Measurements from ENCODE around the gene SLC5A8.
"Not testable (repeated sequence)": the region's sequence is repeated elsewhere in the genome, so short reads cannot be mapped to it uniquely, and the experiment has no call there.

Gene SLC5A8

DNA sequence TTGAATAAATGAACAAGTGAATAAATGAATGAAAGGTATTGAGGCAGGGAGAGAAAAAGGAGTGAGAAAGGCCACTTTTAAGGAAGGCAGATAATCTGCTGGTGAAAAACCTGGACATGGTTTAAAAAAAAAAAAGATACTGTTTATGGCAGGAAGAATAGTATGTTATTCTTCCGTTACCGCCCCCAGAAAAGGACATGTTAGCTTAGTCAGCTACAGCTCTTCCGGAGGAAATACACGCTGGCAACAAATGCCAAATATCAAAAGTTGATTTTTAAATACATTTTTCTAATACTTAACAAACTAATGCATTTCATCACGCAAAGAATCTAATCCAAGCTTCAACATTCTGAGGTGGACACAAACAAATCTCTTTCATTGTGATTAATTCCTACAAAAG, 43.2 kb downstream of the SLC5A8 start:
- no peak for DNase-seq

DNA sequence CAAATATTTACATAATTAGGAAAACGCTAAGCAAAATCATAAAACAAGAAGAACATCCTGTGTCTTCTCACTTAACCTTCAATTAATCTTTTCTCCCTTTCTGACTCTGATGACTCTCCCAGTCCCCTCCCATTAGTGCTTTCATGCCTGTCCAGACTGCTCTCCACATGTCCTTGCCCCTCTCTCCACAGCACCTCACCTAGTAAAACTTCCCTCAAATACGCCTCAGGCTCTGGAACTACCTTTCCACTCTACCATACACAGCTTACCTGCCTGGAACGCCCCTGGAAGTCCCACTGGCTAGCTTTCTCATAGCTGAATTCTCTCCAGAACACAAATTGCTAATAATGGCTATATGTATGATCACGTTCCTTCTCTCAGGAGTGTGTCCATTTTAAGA, 44.7 kb downstream of the SLC5A8 start:
- no peak for DNase-seq

DNA sequence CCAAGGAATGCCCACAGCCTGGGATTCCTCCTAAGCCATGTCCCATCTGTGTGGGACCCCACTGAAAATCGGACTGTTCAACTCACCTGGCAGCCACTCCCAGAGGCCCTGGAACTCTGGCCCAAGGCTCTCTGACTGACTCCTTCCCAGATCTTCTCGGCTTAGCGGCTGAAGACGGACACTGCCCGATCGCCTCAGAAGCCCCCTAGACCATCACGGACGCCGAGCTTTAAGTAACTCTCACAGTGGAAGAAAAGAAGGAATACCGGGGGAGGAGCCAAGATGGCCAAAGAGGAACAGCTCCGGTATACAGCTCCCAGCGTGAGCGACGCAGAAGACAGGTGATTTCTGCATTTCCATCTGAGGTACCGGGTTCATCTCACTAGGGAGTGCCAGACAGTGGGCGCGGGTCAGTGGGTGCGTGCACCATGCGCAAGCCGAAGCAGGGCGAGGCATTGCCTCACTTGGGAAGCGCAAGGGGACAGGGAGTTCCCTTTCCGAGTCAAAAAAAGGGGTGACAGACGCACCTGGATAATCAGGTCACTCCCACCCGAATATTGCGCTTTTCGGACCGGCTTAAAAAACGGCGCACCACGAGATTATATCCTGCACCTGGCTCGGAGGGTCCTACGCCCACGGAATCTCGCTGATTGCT, 64.1 kb downstream of the SLC5A8 start:
- DNase-seq = not testable (repeated sequence)

DNA sequence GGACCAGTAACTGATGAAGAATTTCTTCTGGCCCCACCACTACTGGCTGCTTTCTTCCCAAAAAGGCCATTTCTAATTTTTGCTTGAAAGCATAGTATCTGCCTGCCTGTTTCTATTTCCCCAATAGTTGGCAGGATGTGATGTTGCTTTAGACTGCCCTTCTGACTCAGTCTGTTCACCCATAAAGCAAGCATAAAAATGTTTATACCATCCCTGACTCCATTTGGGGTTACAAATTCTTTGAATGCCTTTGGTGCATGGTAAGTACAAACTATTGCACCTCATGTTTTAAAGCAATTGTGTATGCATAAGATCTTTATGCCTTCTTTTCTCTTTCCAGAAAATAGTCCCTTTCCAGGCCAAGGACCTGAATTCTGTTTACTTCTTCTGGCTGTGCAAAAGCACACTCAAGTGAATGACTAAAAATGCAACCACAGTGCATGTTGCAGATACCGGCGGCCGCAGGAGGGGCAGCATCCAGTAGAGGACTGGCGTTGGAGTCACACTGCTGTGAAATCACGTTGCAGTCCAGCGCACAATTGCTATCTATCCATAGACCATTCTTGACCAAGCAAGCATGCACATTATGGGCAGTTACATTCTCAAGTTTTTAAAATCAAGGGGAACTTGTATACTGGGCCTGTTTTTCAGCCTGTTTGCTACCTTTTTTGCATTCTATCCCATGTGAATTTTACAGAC, 82.4 kb downstream of the SLC5A8 start:
- DNase-seq = no peak

DNA sequence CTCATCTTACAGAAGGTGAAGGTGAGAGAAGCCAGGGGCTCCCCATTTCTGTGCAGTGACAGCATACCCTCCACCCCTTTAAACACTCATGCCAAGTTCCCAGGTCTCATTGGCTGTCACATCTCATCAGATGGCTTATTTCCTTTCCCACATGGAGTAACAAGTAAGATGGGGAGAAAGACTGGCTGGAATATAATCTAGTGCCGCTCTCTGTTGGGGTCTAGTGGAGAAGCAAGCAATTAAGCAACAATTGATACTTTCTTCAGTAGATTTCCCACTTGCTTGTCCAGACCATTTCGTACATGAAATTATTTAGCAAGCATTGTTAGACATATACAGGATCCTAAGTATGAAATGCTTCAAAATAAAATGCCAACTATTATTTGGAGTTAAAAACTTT, 92.2 kb downstream of the SLC5A8 start:
- DNase-seq = no peak

DNA sequence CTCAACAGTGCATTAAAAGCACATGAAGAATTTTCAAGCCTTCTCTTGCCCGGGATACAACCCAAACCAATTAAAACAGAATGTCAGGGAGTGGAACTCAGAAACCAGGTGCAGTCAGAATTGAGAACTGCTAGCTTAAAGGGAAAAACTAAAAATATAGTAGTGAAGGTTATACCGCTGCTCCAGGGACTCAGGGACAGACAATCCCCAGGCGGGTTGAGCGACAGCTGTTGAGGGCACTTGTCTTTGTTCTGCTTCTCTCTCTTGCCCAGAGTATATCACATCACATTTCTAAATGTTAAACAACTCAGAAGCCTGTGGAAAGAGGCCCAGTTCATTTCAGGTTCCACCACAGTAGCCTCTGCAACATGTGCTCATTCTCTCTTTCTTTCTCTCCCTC, 93.1 kb downstream of the SLC5A8 start:
- peak; percentile 33 for DNase-seq

DNA sequence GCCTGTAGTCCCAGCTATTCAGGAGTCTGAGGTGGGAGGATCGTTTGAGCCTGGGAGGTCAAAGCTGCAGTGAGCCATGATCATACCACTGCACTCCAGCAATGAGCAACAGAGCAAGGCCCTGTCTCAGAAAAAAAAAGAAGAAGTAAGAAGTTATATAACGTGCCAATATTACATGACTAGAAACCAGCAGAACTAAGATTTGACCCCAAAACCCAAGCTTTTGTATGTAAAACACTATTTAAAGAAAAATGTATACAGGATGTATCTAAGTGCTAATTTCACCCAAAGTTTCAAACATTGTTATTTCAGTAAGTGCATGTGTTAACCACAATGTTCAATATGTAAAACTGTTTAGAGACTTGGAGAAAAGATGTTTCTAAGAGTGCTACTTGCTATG, 94.7 kb downstream of the SLC5A8 start:
- no peak for DNase-seq

- DNase-seq = no peak
Observed at GRCh38 chr12:101111441-101111840, 98.6 kb downstream of the SLC5A8 start.

DNA sequence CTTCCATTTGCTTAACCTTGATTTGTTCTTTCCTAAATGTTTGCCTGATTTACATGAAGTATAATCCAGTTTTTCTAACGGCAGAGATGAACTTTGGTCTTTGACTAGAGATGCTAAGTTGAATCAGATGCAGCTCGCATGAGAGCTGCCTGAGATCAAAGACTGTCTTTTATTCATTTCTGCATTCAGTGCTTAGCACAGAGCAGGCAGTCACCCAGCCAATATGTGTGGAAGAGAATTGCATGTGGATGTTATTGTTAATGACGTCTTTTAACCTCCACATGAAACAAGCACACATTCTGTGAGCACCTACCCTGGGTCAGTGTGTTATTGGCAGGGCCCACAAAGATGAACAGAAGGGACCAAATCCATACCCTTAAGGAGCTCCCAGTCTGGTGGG, 99.2 kb downstream of the SLC5A8 start:
- no peak for DNase-seq

GRCh38 chr12:101108130-101108529, 101.9 kb downstream of the SLC5A8 start:
- DNase-seq = no peak

GRCh38 chr12:101107032-101107763, 102.8 kb downstream of the SLC5A8 start:
- peak; percentile 81 for DNase-seq

Measured in DMS79 treated with DMSO at 0.1 percent for 48 hours (cell line).